Measurements from ENCODE around the gene ACTL7B. TPM values are rescaled to one million over a fixed set of nuclear protein-coding genes. Genes with fewer than 3 reads are reported as not detected.

ACTL7B gene
- polyA plus RNA-seq, 1 of the 3 experiments (the other 2 are of a cell fraction): 0.07 TPM

DNA sequence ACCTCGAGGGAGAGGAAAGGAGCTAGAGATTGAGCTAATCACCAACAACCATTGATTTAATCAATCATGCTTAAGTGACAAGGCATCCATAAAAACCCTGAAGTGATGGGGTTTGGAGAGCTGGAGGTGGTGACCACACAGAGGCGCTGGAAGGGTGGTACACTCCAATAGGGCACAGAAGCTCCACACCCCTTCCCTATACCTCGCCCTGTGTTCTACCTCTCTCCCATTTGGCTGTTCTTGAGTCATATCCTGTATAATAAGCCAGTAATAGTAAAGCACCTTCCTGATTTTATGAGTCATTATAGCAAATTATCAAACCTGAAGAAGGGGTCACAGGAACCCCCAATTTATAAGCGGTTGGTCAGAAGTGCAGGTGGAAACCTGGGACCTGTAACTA lies 18.3 kb downstream of the ACTL7B start:
- Histone ChIP-seq H3K4me1 (ENCODE audit: control insufficient read depth in 1 of 2, insufficient read depth in 2 of 2, low read depth in 1 of 2, low read length in 1 of 2) (no peaks in the 10 kb centered on the region), H3K9me2 (no peaks in the 10 kb centered on the region), H3K27ac (ENCODE audit: low read depth in 2 of 2, low read length in 1 of 2) (no peak overlapping the region), H3K9me3 (no peaks in the 10 kb centered on the region), H3K79me2 (ENCODE audit: insufficient read depth) (no peaks in the 10 kb centered on the region), H3K36me3 (replicated peaks in 1 of 2; ENCODE audit: control insufficient read depth in 1 of 2, insufficient read depth in 2 of 2, low read length in 1 of 2) (no peaks in the 10 kb centered on the region), H4K20me1 (ENCODE audit: insufficient read depth) (no peaks in the 10 kb centered on the region), H3K27me3 (ENCODE audit: insufficient read depth) (no peaks in the 10 kb centered on the region; the same call in 1 of the 2 replicates), H3K4me2 (no peak overlapping the region), H3K4me3 (ENCODE audit: low read depth in 2 of 2, low read length in 1 of 2) (no peak overlapping the region), H2AFZ (ENCODE audit: low read depth) (no peak overlapping the region), H3F3A (replicated peaks; ENCODE audit: insufficient read depth) (no peaks in the 10 kb centered on the region), H3K9ac (no peak overlapping the region)
- no peak for DNase-seq
- POLR2A ChIA-PET: no interaction called here
- TF ChIP-seq GATA2 (CRISPR knock-in tag; IDR thresholded peaks at IDR 0.05) (no peak), FOXJ3 (CRISPR knock-in tag; IDR thresholded peaks at IDR 0.05) (no peak), RAD21 (IDR thresholded peaks at IDR 0.05; ENCODE audit: low read length) (no peak), SMC3 (IDR thresholded peaks at IDR 0.05; ENCODE audit: low read depth, low read length) (no peak)
- whole genome bisulfite sequencing (ENCODE audit: low lambda C conversion rate): 15% methylated on average over 4 of the region's 4 CpGs
- CTCF ChIA-PET: no interaction called here

DNA sequence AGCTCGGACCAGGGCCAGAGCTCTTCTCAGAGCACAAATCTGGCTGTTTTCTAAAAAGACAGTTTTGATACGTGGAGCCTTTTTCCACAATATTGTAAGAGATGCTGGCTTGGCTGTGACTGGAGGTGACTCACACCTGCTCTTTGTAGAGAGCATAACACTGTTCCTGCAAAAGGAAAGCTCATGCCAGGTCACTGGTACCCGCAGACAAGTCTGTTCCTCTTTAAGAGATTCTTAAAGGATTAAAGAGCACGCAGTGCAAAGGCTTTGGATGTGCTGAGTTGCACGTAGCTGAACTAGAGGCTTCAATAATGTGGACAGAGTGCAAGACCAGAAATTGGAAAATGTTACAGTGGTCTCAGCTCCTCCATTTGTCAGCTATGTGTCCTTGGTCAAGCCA lies 19.0 kb downstream of the ACTL7B start:
- Histone ChIP-seq H3K4me1 (ENCODE audit: control insufficient read depth in 1 of 2, insufficient read depth in 2 of 2, low read depth in 1 of 2, low read length in 1 of 2) (no peaks in the 10 kb centered on the region), H3K27ac (ENCODE audit: low read depth in 2 of 2, low read length in 1 of 2) (no peak overlapping the region), H3K27me3 (ENCODE audit: insufficient read depth) (no peaks in the 10 kb centered on the region; the same call in 1 of the 2 replicates), H3K4me3 (ENCODE audit: low read depth in 2 of 2, low read length in 1 of 2) (no peak overlapping the region), H3K4me2 (no peak overlapping the region), H4K20me1 (ENCODE audit: insufficient read depth) (no peaks in the 10 kb centered on the region), H3K79me2 (ENCODE audit: insufficient read depth) (no peaks in the 10 kb centered on the region), H3K36me3 (replicated peaks in 1 of 2; ENCODE audit: control insufficient read depth in 1 of 2, insufficient read depth in 2 of 2, low read length in 1 of 2) (no peaks in the 10 kb centered on the region), H3F3A (replicated peaks; ENCODE audit: insufficient read depth) (no peaks in the 10 kb centered on the region), H3K9ac (no peak overlapping the region), H3K9me3 (no peaks in the 10 kb centered on the region), H2AFZ (ENCODE audit: low read depth) (no peak overlapping the region), H3K9me2 (no peaks in the 10 kb centered on the region)
- 54% methylated on average over 5 of the region's 5 CpGs for WGBS (ENCODE audit: low lambda C conversion rate)
- CTCF ChIA-PET: interaction anchor here (1.3 kb wide), 1 partner anchor 1371 kb away, joined by 3 read pairs; no protein-coding TSS in a partner anchor
- no peak for DNase-seq
- TF ChIP-seq FOXJ3 (CRISPR knock-in tag; IDR thresholded peaks at IDR 0.05) (no peak), FOSL2 (IDR thresholded peaks at IDR 0.05; ENCODE audit: borderline replicate concordance, low read depth) (no peak), MEF2A (IDR thresholded peaks at IDR 0.05; ENCODE audit: borderline replicate concordance, low read depth) (no peak), FOXM1 (IDR thresholded peaks at IDR 0.05; ENCODE audit: low read depth) (no peak), POLR2AphosphoS5 (IDR thresholded peaks at IDR 0.05; ENCODE audit: low read depth, low read length) (no peak), CHD2 (IDR thresholded peaks at IDR 0.05; ENCODE audit: low read length, partially characterized antibody) (no peak), SMC3 (IDR thresholded peaks at IDR 0.05; ENCODE audit: low read depth, low read length) (no peak), TAF1 (IDR thresholded peaks at IDR 0.05; ENCODE audit: borderline replicate concordance, low read depth, low read length) (no peak), EZH2phosphoT487 (IDR thresholded peaks at IDR 0.05; ENCODE audit: borderline replicate concordance, low read depth) (no peak), EP300 (IDR thresholded peaks at IDR 0.05; ENCODE audit: borderline replicate concordance in 1 of 2, low read depth in 1 of 2, low read length in 1 of 2) (no peak), JUND (IDR thresholded peaks at IDR 0.05) (no peak), RAD21 (IDR thresholded peaks at IDR 0.05; ENCODE audit: low read length) (no peak), TCF12 (IDR thresholded peaks at IDR 0.05) (no peak), TEAD4 (IDR thresholded peaks at IDR 0.05; ENCODE audit: borderline replicate concordance, insufficient read depth) (no peak)
- TF ChIP-seq, protein P1, sequence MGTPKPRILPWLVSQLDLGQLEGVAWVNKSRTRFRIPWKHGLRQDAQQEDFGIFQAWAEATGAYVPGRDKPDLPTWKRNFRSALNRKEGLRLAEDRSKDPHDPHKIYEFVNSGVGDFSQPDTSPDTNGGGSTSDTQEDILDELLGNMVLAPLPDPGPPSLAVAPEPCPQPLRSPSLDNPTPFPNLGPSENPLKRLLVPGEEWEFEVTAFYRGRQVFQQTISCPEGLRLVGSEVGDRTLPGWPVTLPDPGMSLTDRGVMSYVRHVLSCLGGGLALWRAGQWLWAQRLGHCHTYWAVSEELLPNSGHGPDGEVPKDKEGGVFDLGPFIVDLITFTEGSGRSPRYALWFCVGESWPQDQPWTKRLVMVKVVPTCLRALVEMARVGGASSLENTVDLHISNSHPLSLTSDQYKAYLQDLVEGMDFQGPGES (IDR thresholded peaks at IDR 0.05; ENCODE audit: low read depth, low read length): no peak
- TF ChIP-seq, protein P2, sequence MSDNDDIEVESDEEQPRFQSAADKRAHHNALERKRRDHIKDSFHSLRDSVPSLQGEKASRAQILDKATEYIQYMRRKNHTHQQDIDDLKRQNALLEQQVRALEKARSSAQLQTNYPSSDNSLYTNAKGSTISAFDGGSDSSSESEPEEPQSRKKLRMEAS (IDR thresholded peaks at IDR 0.05; ENCODE audit: low read depth): no peak
- POLR2A ChIA-PET: no interaction called here
